Trophoblast cell (in vitro differentiated cells and primary cell): ENCODE data around the gene AGAP1.

Experiments
- DNase-seq, 2 donors: peaks; one replicate each; pipeline ENCODE4 v3.0.0-alpha.2; 2016
- H2AFZ ChIP-seq: 2 replicates; pipeline ENCODE4 v1.6.1; 2013; ENCODE audit warnings: low read length, moderate library complexity, mild to moderate bottlenecking; ENCODE audit not compliant: insufficient read depth, poor library complexity
- H2AK5ac ChIP-seq: 2 replicates; pipeline ENCODE4 v1.6.1; 2013; ENCODE audit warnings: mild to moderate bottlenecking, low read length
- H2BK120ac ChIP-seq: 2 replicates; pipeline ENCODE4 v1.6.1; 2013; ENCODE audit warnings: low read length, mild to moderate bottlenecking, moderate library complexity; ENCODE audit not compliant: insufficient read depth, poor library complexity
- H2BK12ac ChIP-seq: 2 replicates; pipeline ENCODE4 v1.6.1; 2013; ENCODE audit warnings: mild to moderate bottlenecking, low read length, moderate library complexity
- H2BK5ac ChIP-seq: 2 replicates; pipeline ENCODE4 v1.6.1; 2013; ENCODE audit warnings: low read length, low read depth, moderate library complexity, mild to moderate bottlenecking; ENCODE audit not compliant: poor library complexity
- H3K14ac ChIP-seq: 2 replicates; pipeline ENCODE4 v1.6.1; 2013; ENCODE audit warnings: mild to moderate bottlenecking, low read length
- H3K18ac ChIP-seq: 2 replicates; pipeline ENCODE4 v1.6.1; 2013; ENCODE audit warnings: mild to moderate bottlenecking, low read length
- H3K23ac ChIP-seq: 2 replicates; pipeline ENCODE4 v1.6.1; 2013; ENCODE audit warnings: low read length
- H3K27ac ChIP-seq: 2 replicates; pipeline ENCODE4 v1.5.1; 2013; ENCODE audit warnings: low read depth, mild to moderate bottlenecking, inconsistent platforms, low read length, moderate library complexity
- H3K27me3 ChIP-seq: 2 replicates; pipeline ENCODE4 v1.6.1; 2013; ENCODE audit warnings: inconsistent platforms, mild to moderate bottlenecking, low read length, moderate library complexity; ENCODE audit not compliant: insufficient read depth
- H3K36me3 ChIP-seq, 2 experiments: 1 replicate in 1 of 2; 2 replicates in 1 of 2; pipeline ENCODE4 v1.6.1; 2013; ENCODE audit warnings: low read length in 2 of 2, mild to moderate bottlenecking in 2 of 2, moderate library complexity in 1 of 2; ENCODE audit not compliant: insufficient read depth in 2 of 2, control insufficient read depth in 1 of 2
- H3K4ac ChIP-seq: 2 replicates; pipeline ENCODE4 v1.6.1; 2013; ENCODE audit warnings: low read depth, mild to moderate bottlenecking, low read length, moderate library complexity
- H3K4me1 ChIP-seq, 2 experiments: 1 replicate in 1 of 2; 2 replicates in 1 of 2; pipeline ENCODE4 v1.6.1; 2013; ENCODE audit warnings: low read length in 2 of 2, mild to moderate bottlenecking in 2 of 2, moderate library complexity in 1 of 2; ENCODE audit not compliant: insufficient read depth in 2 of 2, control insufficient read depth in 1 of 2
- H3K4me2 ChIP-seq: 2 replicates; pipeline ENCODE4 v1.6.1; 2013; ENCODE audit warnings: inconsistent platforms, mild to moderate bottlenecking, low read length, moderate library complexity
- H3K4me3 ChIP-seq: 2 replicates; pipeline ENCODE4 v1.5.1; 2013; ENCODE audit warnings: mild to moderate bottlenecking, low read depth, low read length, inconsistent platforms
- H3K79me1 ChIP-seq: one replicate; pipeline ENCODE4 v1.6.1; 2013; ENCODE audit warnings: low read length
- H3K79me2 ChIP-seq: 2 replicates; pipeline ENCODE4 v1.6.1; 2013; ENCODE audit warnings: low read length, mild to moderate bottlenecking; ENCODE audit not compliant: control insufficient read depth, insufficient read depth, poor library complexity
- H3K9ac ChIP-seq: 2 replicates; pipeline ENCODE4 v1.6.1; 2013; ENCODE audit warnings: mild to moderate bottlenecking, low read length
- H3K9me3 ChIP-seq: 2 replicates; pipeline ENCODE4 v1.6.1; 2013; ENCODE audit warnings: low read depth, mild to moderate bottlenecking, control low read depth, inconsistent platforms, low read length; ENCODE audit not compliant: insufficient read depth
- H4K12ac ChIP-seq: 2 replicates; pipeline ENCODE4 v1.6.1; 2013; ENCODE audit warnings: low read depth, mild to moderate bottlenecking, low read length, moderate library complexity
- H4K8ac ChIP-seq: 2 replicates; pipeline ENCODE4 v1.6.1; 2013; ENCODE audit warnings: low read depth, mild to moderate bottlenecking, low read length, moderate library complexity
- H4K91ac ChIP-seq: one replicate; pipeline ENCODE4 v1.6.1; 2013; ENCODE audit warnings: low read depth, mild to moderate bottlenecking, low read length, moderate library complexity
- WGBS: extraction: QIAGEN DNeasy Blood & Tissue Kit; methylation state at CpG from one replicate; pipeline ENCODE4 v1.1.7; 2013; ENCODE audit warnings: missing lambda C conversion rate; ENCODE audit not compliant: insufficient read length, insufficient coverage; ENCODE audit errors: extremely low coverage; 5-methylcytosine and 5-hydroxymethylcytosine counted together

The AGAP1 gene

DNA sequence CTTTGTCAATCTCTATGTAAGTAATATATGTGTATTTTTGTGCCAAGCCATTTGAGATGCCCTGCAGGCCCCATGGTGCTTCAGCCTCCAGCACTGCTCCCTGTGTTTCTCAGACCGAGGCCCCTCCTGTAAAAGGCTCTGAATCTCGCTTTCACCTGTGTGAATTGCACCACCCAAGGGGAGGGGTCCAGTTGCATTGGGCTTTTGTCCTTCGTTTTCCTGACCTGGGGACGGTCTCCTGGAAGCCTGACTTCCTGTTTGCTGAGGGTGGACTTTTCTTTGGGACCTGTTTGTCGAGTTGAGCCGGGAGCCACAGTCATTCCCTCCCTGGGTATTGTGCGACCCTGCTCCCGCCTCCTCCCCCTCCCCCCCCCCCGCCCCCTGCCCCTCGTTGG lies 48.9 kb downstream of the AGAP1 start:
- Histone ChIP-seq H4K12ac (no peak overlapping the region), H4K91ac (no peak overlapping the region), H3K27ac (no peak overlapping the region), H4K8ac (no peak overlapping the region), H3K79me1 (no peaks in the 10 kb centered on the region), H3K9me3 (no peaks in the 10 kb centered on the region), H3K4me1 (peaks cover 33 to 34% of the 10 kb centered on the region in 2 experiments), H3K4ac (no peak overlapping the region), H3K36me3 (no peaks in the 10 kb centered on the region), H3K18ac (no peak overlapping the region), H2BK12ac (no peak overlapping the region), H2AK5ac (no peak overlapping the region), H2BK5ac (no peak overlapping the region), H3K14ac (no peak overlapping the region), H3K79me2 (no peaks in the 10 kb centered on the region), H3K4me3 (no peak overlapping the region), H3K9ac (no peak overlapping the region), H2AFZ (peak overlapping the region; percentile 25), H3K23ac (no peak overlapping the region), H3K27me3 (no peaks in the 10 kb centered on the region), H3K4me2 (no peak overlapping the region), H2BK120ac (no peak overlapping the region)
- no CpG with 5 or more reads among the region's 10 CpGs for WGBS
- DNase-seq = no peak

GRCh38 chr2:235543128-235543750 lies 49.4 kb downstream of the AGAP1 start:
- Histone ChIP-seq H3K4me2 (no peak overlapping the region), H2BK5ac (no peak overlapping the region), H3K4ac (no peak overlapping the region), H3K79me1 (no peaks in the 10 kb centered on the region), H4K91ac (peak overlapping the region; percentile 12), H2BK120ac (no peak overlapping the region), H3K9me3 (no peaks in the 10 kb centered on the region), H2AFZ (no peak overlapping the region), H3K27me3 (no peaks in the 10 kb centered on the region), H2BK12ac (no peak overlapping the region), H2AK5ac (no peak overlapping the region), H3K36me3 (no peaks in the 10 kb centered on the region), H3K14ac (no peak overlapping the region), H3K27ac (peak overlapping the region; percentile 12), H4K12ac (no peak overlapping the region), H3K79me2 (no peaks in the 10 kb centered on the region), H3K18ac (no peak overlapping the region), H3K9ac (no peak overlapping the region), H3K4me3 (no peak overlapping the region), H4K8ac (no peak overlapping the region), H3K23ac (no peak overlapping the region), H3K4me1 (peaks cover 37% of the 10 kb centered on the region in 2 experiments)
- no CpG with 5 or more reads among the region's 13 CpGs for WGBS
- peak in 1 of 2 donors; percentile 22 for DNase-seq

GRCh38 chr2:235543851-235544688 lies 50.2 kb downstream of the AGAP1 start:
- H3K4me2 ChIP-seq = peak overlapping the region; percentile 27
- no peak overlapping the region for H3K4me3 ChIP-seq
- no peak overlapping the region for H3K23ac ChIP-seq
- H4K12ac ChIP-seq = no peak overlapping the region
- no peak overlapping the region for H2AK5ac ChIP-seq
- no peak overlapping the region for H2BK5ac ChIP-seq
- peak overlapping the region; percentile 12 for H4K91ac ChIP-seq
- H3K27me3 ChIP-seq = no peaks in the 10 kb centered on the region
- peaks cover 2% of the 10 kb centered on the region for H3K79me2 ChIP-seq
- H3K79me1 ChIP-seq = no peaks in the 10 kb centered on the region
- H2BK120ac ChIP-seq = peak overlapping the region; percentile 7
- peak in 1 of 2 donors; percentile 20 for DNase-seq
- H2BK12ac ChIP-seq = no peak overlapping the region
- H3K36me3 ChIP-seq = no peaks in the 10 kb centered on the region
- no peaks in the 10 kb centered on the region for H3K9me3 ChIP-seq
- no peak overlapping the region for H3K18ac ChIP-seq
- peaks cover 37% of the 10 kb centered on the region in 2 experiments for H3K4me1 ChIP-seq
- H3K4ac ChIP-seq = no peak overlapping the region
- no peak overlapping the region for H4K8ac ChIP-seq
- H3K9ac ChIP-seq = no peak overlapping the region
- H3K14ac ChIP-seq = no peak overlapping the region
- WGBS = no CpG with 5 or more reads among the region's 25 CpGs
- H3K27ac ChIP-seq = no peak overlapping the region
- no peak overlapping the region for H2AFZ ChIP-seq

- Histone ChIP-seq H4K91ac (no peak overlapping the region), H2BK12ac (no peak overlapping the region), H4K12ac (no peak overlapping the region), H2BK5ac (no peak overlapping the region), H3K36me3 (no peaks in the 10 kb centered on the region), H3K4me3 (no peak overlapping the region), H2AFZ (no peak overlapping the region), H3K4me1 (peaks cover 37% of the 10 kb centered on the region in 2 experiments), H3K79me2 (peaks cover 2% of the 10 kb centered on the region), H4K8ac (no peak overlapping the region), H3K4ac (no peak overlapping the region), H3K18ac (no peak overlapping the region), H3K79me1 (no peaks in the 10 kb centered on the region), H3K23ac (no peak overlapping the region), H3K27me3 (no peaks in the 10 kb centered on the region), H3K9me3 (no peaks in the 10 kb centered on the region), H3K9ac (no peak overlapping the region), H3K14ac (no peak overlapping the region), H3K4me2 (peak overlapping the region; percentile 27), H2AK5ac (no peak overlapping the region), H2BK120ac (no peak overlapping the region), H3K27ac (no peak overlapping the region)
- peak; percentile 35 to 75 for DNase-seq
- no CpG with 5 or more reads among the region's 5 CpGs for WGBS
These were observed 50.8 kb downstream of the AGAP1 start for GRCh38 chr2:235544689-235544969.
